Body of pancreas (tissue), 4 donors: ENCODE results near the gene GPX3. TPM values are rescaled to one million over a fixed set of nuclear protein-coding genes. Genes with fewer than 3 reads are reported as not detected.

Experiments used
- ATAC-seq: fragments of 150-250 bp; one replicate; pipeline ENCODE4 v1.9.1; 2016
- DNase-seq, 4 donors: peaks; one replicate each; pipeline ENCODE4 v3.0.0-alpha.2; 2019
- H3K27ac ChIP-seq, 4 donors: fragments of 200-600 bp; sonication (generic); 1 replicate in 3 of 4; 2 replicates in 1 of 4; pipeline versions ENCODE4 v1.5.1 to v1.6.1; 2016 to 2019; ENCODE audit warnings: mild to moderate bottlenecking in 1 of 4, mixed read lengths in 1 of 4, moderate library complexity in 1 of 4
- H3K27me3 ChIP-seq, 2 donors: fragments of 200-600 bp; sonication (generic); one replicate each; pipeline ENCODE4 v1.6.0; 2016; ENCODE audit warnings: mild to moderate bottlenecking in 1 of 2
- H3K36me3 ChIP-seq, 2 donors: fragments of 200-600 bp; sonication (generic); replicated peaks in 1 of 2; 2 replicates each; pipeline ENCODE4 v1.5.1; 2016; ENCODE audit warnings: low read depth in 2 of 2; ENCODE audit not compliant: insufficient read depth in 1 of 2
- H3K4me1 ChIP-seq: fragments of 200-600 bp; sonication (generic); one replicate; pipeline ENCODE4 v1.6.0; 2016
- H3K4me3 ChIP-seq, 2 donors: fragments of 200-600 bp; sonication (generic); 1 replicate in 1 of 2; 2 replicates in 1 of 2; pipeline ENCODE4 v1.5.1; 2016 to 2019
- H3K9me3 ChIP-seq, 3 donors: fragments of 200-600 bp; sonication (generic); 1 replicate in 2 of 3; 2 replicates in 1 of 3; pipeline ENCODE4 v1.5.1; 2016
- POLR2A ChIP-seq, 3 donors: fragments of 450-650 bp; IDR thresholded peaks; one replicate each; pipeline ENCODE4 v1.6.1; 2016; ENCODE audit warnings: antibody characterized with exemption in 3 of 3, mild to moderate bottlenecking in 2 of 3
- WGBS, 2 donors: methylation state at CpG; one replicate each; pipeline ENCODE4 v1.1.5; 2017; 5-methylcytosine and 5-hydroxymethylcytosine counted together
- intact Hi-C: fragments of 100-400 bp; cut with DNase I; formaldehyde crosslinking; loops from one replicate; pipeline ENCODE4 v1.15.1; 2023
- total RNA-seq, 2 donors: library from RNA; depleted of rRNA; stranded (reverse); fragments of >200 nt; gene quantifications; one replicate each; pipeline ENCODE4 v1.1.0, GENCODE V29; 2016
- TF ChIP-seq, protein P1 (sequence below), 7 experiments: fragments of 450-650 bp in 4 of 7; fragments of 200-600 bp in 3 of 7; sonication (generic) in 3 of 7; IDR thresholded peaks; one replicate each; pipeline ENCODE4 v1.5.1; 2016 to 2019; ENCODE audit warnings: antibody characterized with exemption in 7 of 7

Gene GPX3, protein sequence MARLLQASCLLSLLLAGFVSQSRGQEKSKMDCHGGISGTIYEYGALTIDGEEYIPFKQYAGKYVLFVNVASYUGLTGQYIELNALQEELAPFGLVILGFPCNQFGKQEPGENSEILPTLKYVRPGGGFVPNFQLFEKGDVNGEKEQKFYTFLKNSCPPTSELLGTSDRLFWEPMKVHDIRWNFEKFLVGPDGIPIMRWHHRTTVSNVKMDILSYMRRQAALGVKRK
- 1,000 to 10,000 TPM in 1 of 2 donors, 100 to 1,000 TPM in 1; 686 to 1,482 TPM for total RNA-seq

DNA sequence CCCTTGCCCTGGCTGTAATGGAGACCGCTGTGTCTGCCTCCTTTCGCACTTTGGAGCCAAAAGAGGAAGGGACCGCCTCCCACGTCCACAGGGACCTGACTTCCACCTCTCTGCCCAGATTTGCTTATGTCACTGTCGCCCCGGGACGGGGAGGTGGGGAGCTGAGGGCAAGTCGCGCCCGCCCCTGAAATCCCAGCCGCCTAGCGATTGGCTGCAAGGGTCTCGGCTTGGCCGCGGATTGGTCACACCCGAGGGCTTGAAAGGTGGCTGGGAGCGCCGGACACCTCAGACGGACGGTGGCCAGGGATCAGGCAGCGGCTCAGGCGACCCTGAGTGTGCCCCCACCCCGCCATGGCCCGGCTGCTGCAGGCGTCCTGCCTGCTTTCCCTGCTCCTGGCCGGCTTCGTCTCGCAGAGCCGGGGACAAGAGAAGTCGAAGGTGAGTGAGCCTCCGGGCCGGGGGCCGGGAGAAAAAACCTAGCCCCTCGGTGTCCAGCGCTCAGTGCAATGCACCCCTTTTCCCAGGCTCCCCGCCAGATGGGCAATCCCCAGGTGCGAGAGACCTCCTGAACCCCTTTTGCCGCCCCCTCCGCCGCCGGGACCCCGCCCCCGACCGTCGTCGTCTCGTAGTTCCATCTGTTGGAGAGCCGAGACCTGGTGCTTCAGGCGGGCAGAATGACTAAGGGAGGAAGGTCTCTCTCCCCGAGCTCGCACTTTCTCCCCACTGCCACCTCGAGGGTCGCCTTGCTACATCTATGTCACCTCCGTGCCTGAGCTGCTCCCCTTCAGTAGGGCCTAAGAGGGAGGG, at the start of gene GPX3:
GPX3 (plus strand) TSS at position 288 of the 807 bp plus-strand sequence; CDS start at position 352, 64 bp downstream.
- Histone ChIP-seq H3K36me3 (no peaks in the 10 kb centered on the region), H3K27ac (peak within 1 kb of the TSS in 3 of 4 donors; percentile 49 to 62 (median 59)), H3K27me3 (no peaks in the 10 kb centered on the region), H3K4me1 (peaks cover 36% of the 10 kb centered on the region), H3K4me3 (peak within 1 kb of the TSS; percentile 35 to 52), H3K9me3 (no peaks in the 10 kb centered on the region)
- intact Hi-C loops = no loop called here
- 2 to 3% methylated on average over 29 to 54 of the region's 54 CpGs for WGBS, 2 donors
- peak; percentile 92 for ATAC-seq
- peak; percentile 87 to 93 (median 90) for DNase-seq
- peak; percentile 52 to 75 (median 67) for TF ChIP-seq POLR2A (IDR thresholded peaks at IDR 0.05)
- TF ChIP-seq, protein P1, sequence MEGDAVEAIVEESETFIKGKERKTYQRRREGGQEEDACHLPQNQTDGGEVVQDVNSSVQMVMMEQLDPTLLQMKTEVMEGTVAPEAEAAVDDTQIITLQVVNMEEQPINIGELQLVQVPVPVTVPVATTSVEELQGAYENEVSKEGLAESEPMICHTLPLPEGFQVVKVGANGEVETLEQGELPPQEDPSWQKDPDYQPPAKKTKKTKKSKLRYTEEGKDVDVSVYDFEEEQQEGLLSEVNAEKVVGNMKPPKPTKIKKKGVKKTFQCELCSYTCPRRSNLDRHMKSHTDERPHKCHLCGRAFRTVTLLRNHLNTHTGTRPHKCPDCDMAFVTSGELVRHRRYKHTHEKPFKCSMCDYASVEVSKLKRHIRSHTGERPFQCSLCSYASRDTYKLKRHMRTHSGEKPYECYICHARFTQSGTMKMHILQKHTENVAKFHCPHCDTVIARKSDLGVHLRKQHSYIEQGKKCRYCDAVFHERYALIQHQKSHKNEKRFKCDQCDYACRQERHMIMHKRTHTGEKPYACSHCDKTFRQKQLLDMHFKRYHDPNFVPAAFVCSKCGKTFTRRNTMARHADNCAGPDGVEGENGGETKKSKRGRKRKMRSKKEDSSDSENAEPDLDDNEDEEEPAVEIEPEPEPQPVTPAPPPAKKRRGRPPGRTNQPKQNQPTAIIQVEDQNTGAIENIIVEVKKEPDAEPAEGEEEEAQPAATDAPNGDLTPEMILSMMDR (IDR thresholded peaks at IDR 0.05) = no peak

DNA sequence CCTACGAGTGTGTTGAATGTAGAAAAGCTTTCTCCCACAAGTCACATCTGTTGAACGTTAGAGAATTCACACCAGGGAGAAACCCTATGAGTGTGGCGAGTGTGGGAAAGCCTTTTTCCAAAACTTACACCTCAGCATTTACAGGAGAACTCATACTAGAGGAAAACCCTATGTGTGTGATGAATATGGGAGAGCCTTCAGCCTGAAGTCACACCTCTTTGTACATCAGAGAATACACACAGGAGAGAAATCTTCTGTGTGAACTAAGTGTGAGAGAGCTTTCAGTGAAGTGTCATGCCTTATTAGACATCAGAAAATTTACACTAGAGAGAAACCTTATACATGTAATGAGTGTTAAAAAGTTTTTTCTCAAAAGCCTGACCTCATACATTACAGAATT, 41.8 kb upstream of the GPX3 start:
- no peaks in the 10 kb centered on the region for H3K27me3 ChIP-seq
- intact Hi-C loops = no loop called here
- peaks cover 0 to 8% (median 0%) of the 10 kb centered on the region in 3 donors for H3K9me3 ChIP-seq
- ATAC-seq = no peak
- no peaks in the 10 kb centered on the region for H3K36me3 ChIP-seq
- no peak overlapping the region for H3K27ac ChIP-seq
- H3K4me1 ChIP-seq = no peaks in the 10 kb centered on the region
- no peak overlapping the region for H3K4me3 ChIP-seq
- WGBS, 2 donors = 31 to 46% methylated on average over 3 of the region's 3 CpGs
- DNase-seq = no peak
- TF ChIP-seq, protein P1 (IDR thresholded peaks at IDR 0.05) = no peak
- no peak for TF ChIP-seq POLR2A (IDR thresholded peaks at IDR 0.05)

DNA sequence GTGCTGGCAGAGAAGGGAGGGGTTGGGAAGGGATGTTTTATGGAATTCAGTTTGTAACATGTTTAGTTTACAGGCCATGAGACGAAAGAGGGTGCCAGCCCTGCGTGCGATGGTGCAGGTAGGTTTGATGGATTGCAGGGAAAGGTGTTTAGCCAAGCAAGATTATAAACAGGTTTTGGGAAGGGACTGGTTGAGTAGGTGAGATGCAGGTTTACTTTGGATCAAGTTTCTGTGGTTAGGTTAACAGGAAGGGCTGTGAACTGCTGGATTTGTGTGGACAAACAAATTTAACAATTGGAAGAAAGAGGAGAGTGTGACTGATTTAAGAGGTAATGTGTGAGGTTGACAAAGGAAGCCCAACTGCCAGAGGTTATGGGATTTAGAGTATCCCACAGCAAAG, 32.6 kb upstream of the GPX3 start:
- 41 to 51% methylated on average over 3 of the region's 3 CpGs for WGBS, 2 donors
- ATAC-seq (no peak), DNase-seq (no peak)
- Histone ChIP-seq H3K27ac (no peak overlapping the region), H3K9me3 (no peaks in the 10 kb centered on the region), H3K4me3 (no peak overlapping the region), H3K27me3 (no peaks in the 10 kb centered on the region), H3K36me3 (no peaks in the 10 kb centered on the region), H3K4me1 (no peaks in the 10 kb centered on the region)
- TF ChIP-seq, protein P1 (IDR thresholded peaks at IDR 0.05) = no peak
- no peak for TF ChIP-seq POLR2A (IDR thresholded peaks at IDR 0.05)
- intact Hi-C loops = no loop called here

DNA sequence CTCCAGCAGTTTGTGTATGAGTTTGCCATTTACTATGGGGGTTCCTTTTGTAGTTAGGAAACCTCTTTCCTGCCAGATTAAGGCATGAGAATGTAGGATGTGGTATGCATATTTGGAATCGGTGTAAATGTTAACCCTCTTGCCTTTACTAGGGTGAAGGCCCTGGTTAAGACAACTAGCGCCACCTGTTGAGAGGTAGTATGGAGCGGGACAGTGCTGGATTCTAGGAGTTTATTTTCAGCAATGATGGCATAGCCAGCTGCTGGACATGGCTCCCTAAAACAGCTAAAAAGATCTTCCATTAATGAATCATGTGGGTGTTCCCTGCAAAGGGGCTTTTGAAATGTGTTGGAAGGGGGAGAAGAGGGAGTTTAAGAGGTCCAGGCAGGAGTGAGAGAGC, 30.7 kb upstream of the GPX3 start:
- intact Hi-C loops = no loop called here
- ATAC-seq (no peak), DNase-seq (no peak)
- 63 to 72% methylated on average over 3 of the region's 3 CpGs for WGBS, 2 donors
- H3K4me1 ChIP-seq = no peaks in the 10 kb centered on the region
- no peaks in the 10 kb centered on the region for H3K27me3 ChIP-seq
- H3K36me3 ChIP-seq = no peaks in the 10 kb centered on the region
- H3K27ac ChIP-seq = no peak overlapping the region
- no peak overlapping the region for H3K4me3 ChIP-seq
- no peaks in the 10 kb centered on the region for H3K9me3 ChIP-seq
- TF ChIP-seq POLR2A (IDR thresholded peaks at IDR 0.05) = no peak
- TF ChIP-seq, protein P1 (IDR thresholded peaks at IDR 0.05) = no peak
